Cardiac muscle cell (in vitro differentiated cells and primary cell): ENCODE data around the gene AQP5. TPM values are rescaled to one million over a fixed set of nuclear protein-coding genes. Genes with fewer than 3 reads are reported as not detected.

Source experiments
- DNase-seq, 2 donors: peaks; one replicate each; pipeline versions ENCODE4 v3.0.0 to v3.0.0-alpha.2; 2010 to 2017; ENCODE audit warnings: low read depth in 1 of 2, low spot score in 1 of 2
- H3K27ac ChIP-seq: fragments of 200-600 bp; sonication (generic); 2 replicates; pipeline ENCODE4 v1.5.1; 2016
- H3K27me3 ChIP-seq: fragments of 200-600 bp; sonication (generic); 2 replicates; pipeline ENCODE4 v1.6.0; 2016; ENCODE audit warnings: control low read depth
- H3K36me3 ChIP-seq: fragments of 200-600 bp; sonication (generic); 2 replicates; pipeline ENCODE4 v1.5.1; 2016; ENCODE audit warnings: control low read depth
- H3K4me1 ChIP-seq: fragments of 200-600 bp; sonication (generic); 2 replicates; pipeline ENCODE4 v1.8.1; 2017; ENCODE audit warnings: low read depth, mild to moderate bottlenecking, mixed run types
- H3K4me3 ChIP-seq: fragments of 200-600 bp; sonication (generic); 2 replicates; pipeline ENCODE4 v1.5.1; 2016; ENCODE audit warnings: mild to moderate bottlenecking
- H3K9me3 ChIP-seq: fragments of 200-600 bp; sonication (generic); 2 replicates; pipeline ENCODE4 v1.5.1; 2017; ENCODE audit warnings: low read depth, mild to moderate bottlenecking, control low read depth
- polyA plus RNA-seq: library from polyadenylated mRNA; unstranded; fragments of >200 nt; fragmentation: Nextera tagmentation; extraction: Ambion mirVana; gene quantifications from 2 replicates; pipeline ENCODE4 v1.2.1, GENCODE V29; 2016
- total RNA-seq: library from RNA; depleted of rRNA; stranded (reverse); fragments of >200 nt; gene quantifications from 2 replicates; pipeline ENCODE4 v1.2.3, GENCODE V29; 2016
- TF ChIP-seq, protein P1 (sequence below): IDR thresholded peaks from 2 replicates; pipeline ENCODE4 v1.5.1; 2012; ENCODE audit warnings: low read depth, mild to moderate bottlenecking, low read length

Gene AQP5
- total and polyA plus RNA-seq, 2 experiments from 2014 or later = 0.56 to 1.6 TPM

DNA sequence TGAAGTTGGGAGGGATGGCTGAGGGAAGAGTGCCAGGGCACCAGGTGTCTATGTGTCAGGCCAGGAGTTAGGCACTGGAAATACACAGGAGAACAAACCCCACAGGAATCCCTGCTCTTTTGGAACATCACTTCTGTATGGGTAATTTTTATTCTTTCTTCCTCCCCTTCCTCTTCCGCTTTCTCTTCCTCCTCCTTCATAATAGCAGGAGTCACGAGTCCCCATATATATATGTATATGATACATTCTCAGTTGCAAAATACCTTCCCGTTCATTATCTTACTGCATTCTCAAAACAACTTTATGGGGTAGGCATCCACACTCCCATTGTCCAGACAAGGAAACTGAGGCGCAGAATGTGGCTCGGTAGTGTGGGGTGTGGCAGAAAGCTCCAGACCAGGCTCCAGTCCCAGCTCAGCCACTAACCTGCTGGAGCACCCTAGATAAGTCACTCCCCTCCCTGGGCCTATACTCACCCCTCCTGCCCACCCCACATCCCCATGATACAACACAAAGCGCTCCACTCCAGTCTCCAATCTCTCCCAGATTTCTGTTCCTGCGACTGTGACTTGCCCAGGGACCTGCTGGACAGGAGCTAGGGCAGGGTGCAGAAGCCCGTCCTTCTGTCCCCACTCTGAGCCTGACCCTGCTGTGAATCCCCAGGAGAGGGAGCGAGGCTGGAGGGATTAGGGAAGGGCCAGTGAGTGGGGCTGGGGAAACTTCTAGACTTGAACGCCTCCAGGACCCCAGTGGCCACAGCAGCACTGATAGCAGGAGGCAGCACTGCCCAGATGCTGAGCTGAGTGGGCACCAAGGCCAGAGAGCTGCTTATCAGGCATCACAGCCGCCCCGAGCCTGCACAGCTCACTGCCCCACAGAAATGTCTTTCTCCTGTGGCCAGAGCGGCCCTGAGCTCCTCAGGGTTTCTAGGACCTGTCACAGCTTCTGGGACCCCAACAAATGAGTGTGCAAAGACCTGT, 12.5 kb upstream of the AQP5 start:
- Histone ChIP-seq H3K9me3 (no peaks in the 10 kb centered on the region), H3K4me1 (no peaks in the 10 kb centered on the region), H3K27me3 (peaks cover 7% of the 10 kb centered on the region), H3K27ac (no peak overlapping the region), H3K4me3 (no peak overlapping the region), H3K36me3 (no peaks in the 10 kb centered on the region)
- TF ChIP-seq, protein P1, sequence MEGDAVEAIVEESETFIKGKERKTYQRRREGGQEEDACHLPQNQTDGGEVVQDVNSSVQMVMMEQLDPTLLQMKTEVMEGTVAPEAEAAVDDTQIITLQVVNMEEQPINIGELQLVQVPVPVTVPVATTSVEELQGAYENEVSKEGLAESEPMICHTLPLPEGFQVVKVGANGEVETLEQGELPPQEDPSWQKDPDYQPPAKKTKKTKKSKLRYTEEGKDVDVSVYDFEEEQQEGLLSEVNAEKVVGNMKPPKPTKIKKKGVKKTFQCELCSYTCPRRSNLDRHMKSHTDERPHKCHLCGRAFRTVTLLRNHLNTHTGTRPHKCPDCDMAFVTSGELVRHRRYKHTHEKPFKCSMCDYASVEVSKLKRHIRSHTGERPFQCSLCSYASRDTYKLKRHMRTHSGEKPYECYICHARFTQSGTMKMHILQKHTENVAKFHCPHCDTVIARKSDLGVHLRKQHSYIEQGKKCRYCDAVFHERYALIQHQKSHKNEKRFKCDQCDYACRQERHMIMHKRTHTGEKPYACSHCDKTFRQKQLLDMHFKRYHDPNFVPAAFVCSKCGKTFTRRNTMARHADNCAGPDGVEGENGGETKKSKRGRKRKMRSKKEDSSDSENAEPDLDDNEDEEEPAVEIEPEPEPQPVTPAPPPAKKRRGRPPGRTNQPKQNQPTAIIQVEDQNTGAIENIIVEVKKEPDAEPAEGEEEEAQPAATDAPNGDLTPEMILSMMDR = no peak
- DNase-seq = no peak

GRCh38 chr12:49949866-49950265, 11.8 kb upstream of the AQP5 start:
- Histone ChIP-seq H3K4me1 (no peaks in the 10 kb centered on the region), H3K36me3 (no peaks in the 10 kb centered on the region), H3K4me3 (no peak overlapping the region), H3K27ac (no peak overlapping the region), H3K9me3 (no peaks in the 10 kb centered on the region), H3K27me3 (peaks cover under 1% of the 10 kb centered on the region)
- TF ChIP-seq, protein P1 = no peak
- no peak for DNase-seq

DNA sequence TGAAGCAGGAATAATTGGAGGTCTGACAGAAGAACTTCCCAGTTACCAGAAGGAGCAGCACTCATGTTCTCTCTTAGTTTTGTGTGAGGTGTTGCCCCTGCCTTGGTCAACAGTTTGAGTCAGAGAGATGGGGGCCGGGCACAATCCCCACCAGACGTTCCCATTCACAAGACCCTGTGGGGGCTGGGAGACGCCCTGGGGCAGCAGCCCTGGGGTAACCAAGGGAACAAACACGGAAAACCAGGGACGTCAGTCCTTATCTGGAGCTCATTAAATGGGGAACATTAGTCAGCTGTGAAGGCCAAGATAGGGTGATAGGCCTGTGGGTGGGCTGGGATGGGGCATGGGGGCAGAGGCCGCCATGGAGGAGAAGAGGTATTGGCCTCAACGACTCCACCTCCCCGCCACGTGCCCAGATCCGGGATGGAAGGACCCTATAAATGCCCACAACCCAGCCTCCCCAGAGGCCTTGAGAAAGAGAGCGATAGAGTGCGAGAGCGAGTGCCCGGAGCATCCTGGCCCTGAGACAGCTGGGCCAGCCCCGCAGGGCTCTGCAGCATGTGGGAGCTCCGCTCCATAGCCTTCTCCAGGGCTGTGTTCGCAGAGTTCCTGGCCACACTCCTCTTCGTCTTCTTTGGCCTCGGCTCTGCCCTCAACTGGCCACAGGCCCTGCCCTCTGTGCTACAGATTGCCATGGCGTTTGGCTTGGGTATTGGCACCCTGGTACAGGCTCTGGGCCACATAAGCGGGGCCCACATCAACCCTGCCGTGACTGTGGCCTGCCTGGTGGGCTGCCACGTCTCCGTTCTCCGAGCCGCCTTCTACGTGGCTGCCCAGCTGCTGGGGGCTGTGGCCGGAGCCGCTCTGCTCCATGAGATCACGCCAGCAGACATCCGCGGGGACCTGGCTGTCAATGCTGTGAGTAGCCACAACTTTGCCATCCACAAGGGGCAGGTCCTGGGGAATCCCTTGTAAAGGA, 11.1 kb upstream of the AQP5 start, which contains the start of gene AQP2:
AQP2 (plus strand) TSS at position 465 of the 979 bp plus-strand sequence; CDS start at position 559, 94 bp downstream.
- Histone ChIP-seq H3K27ac (no peak within 1 kb of the TSS), H3K36me3 (no peaks in the 10 kb centered on the region), H3K4me1 (no peaks in the 10 kb centered on the region), H3K27me3 (peaks cover 4% of the 10 kb centered on the region), H3K9me3 (no peaks in the 10 kb centered on the region), H3K4me3 (no peak within 1 kb of the TSS)
- peak in 1 of 2 donors; percentile 64 for DNase-seq
- TF ChIP-seq, protein P1 = no peak

DNA sequence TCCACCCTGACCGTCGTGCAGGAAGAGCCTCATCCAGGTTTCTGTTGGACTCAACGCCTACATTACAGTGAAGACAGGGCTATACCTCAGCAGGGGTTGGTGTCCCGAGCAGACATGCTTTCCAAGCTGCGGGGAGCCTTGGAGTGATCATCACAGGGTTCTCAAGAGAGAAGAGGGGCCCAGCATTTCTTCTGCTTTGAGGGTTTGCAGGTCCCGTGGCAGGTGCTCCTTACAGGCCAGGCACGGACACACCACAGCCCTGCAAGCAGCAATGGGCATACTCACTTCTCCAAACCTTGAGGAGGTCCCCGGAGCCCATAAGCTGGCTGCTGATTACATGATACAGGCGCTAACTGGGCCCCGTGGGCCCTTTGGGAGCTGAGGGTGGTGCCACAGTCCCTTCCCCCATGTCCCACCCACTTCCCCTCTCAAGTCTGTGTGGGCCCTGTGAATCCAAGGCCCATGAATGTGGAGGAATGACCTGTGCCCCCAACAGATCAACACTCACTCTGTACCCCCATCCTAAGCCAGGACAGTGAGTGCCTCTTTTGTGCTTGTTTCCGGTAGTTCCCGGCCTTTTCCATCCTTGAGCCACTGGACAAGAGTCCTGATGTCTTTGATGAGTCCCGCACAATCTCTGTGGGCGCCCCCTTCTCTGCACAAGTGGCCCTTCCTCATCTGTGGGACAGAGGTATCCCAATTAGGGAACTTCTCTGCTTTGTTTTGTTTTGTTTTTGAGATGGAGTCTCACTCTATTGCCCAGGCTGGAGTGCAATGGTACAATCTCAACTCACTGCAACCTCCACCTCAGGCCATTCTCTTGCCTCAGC, 10.0 kb upstream of the AQP5 start:
- H3K36me3 ChIP-seq = no peaks in the 10 kb centered on the region
- DNase-seq = no peak
- H3K27me3 ChIP-seq = peaks cover 14% of the 10 kb centered on the region
- H3K9me3 ChIP-seq = no peaks in the 10 kb centered on the region
- H3K27ac ChIP-seq = no peak overlapping the region
- TF ChIP-seq, protein P1 = no peak
- no peaks in the 10 kb centered on the region for H3K4me1 ChIP-seq
- H3K4me3 ChIP-seq = no peak overlapping the region
